GM12892 (cell line): Measurements from ENCODE around the gene PRSS56.

Experiments
- POLR2A ChIP-seq: IDR thresholded peaks from 2 replicates; pipeline ENCODE4 v1.6.1; 2011; ENCODE audit warnings: low read depth, low read length, control low read depth
- POLR2AphosphoS5 ChIP-seq: IDR thresholded peaks from 2 replicates; pipeline ENCODE4 v1.6.1; 2011; ENCODE audit warnings: low read depth, low read length, control low read depth

DNA sequence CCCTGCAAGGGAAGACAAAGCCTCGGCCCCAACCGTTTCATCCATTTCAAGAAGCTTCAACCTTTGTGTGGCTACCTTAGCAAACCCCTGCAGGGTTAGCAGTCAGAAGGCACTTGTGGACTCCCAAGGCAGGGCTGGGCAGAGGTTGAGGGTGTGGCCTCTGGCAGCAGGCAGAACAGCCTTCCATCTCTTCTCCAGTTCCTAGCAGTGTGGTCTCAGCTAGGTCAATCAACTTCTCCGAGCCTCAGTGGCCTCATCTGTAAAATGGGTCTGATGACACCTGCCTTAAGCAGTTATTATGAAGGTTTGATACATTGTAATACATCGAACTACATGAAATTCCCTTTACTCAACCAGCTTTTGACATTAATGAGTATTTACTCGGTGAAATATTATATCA is 6.8 kb upstream of the PRSS56 start:
- TF ChIP-seq POLR2A (no peak), POLR2AphosphoS5 (no peak)
